ENCODE data around the gene L3MBTL2.

GRCh38 chr22:41198027-41198580, 7.0 kb upstream of the L3MBTL2 start:
- TF ChIP-seq EZH2 (IDR thresholded peaks at IDR 0.05; ENCODE audit: borderline replicate concordance) (no peak), CTCF (IDR thresholded peaks at IDR 0.05; ENCODE audit: poor library complexity) (no peak), EZH2phosphoT487 (IDR thresholded peaks at IDR 0.05; ENCODE audit: low read depth, severe bottlenecking, unreplicated experiment) (no peak)
